H1 (cell line): Measurements from ENCODE around the gene DDR1.

Source experiments
- CBX8 ChIP-seq: fragments of 300-800, 300-1000 bp; sonication (generic); IDR thresholded peaks from 2 replicates; pipeline ENCODE4 v1.7.1; 2016; ENCODE audit warnings: low read depth, low read length, borderline replicate concordance
- CHD1 ChIP-seq: IDR thresholded peaks from 2 replicates; pipeline ENCODE4 v1.6.1; 2012; ENCODE audit warnings: low read depth, low read length, improper control_type of control experiment
- EP300 ChIP-seq, 2 experiments: IDR thresholded peaks; 1 replicate in 1 of 2; 2 replicates in 1 of 2; pipeline ENCODE4 v1.6.1; 2011 to 2012; ENCODE audit warnings: low read depth in 2 of 2, low read length in 2 of 2, mild to moderate bottlenecking in 2 of 2, borderline replicate concordance in 1 of 2, inconsistent platforms in 1 of 2, moderate library complexity in 1 of 2
- EZH2 ChIP-seq: fragments of 200-600 bp; sonication (generic); IDR thresholded peaks from 2 replicates; pipeline ENCODE4 v1.7.1; 2012; ENCODE audit warnings: low read depth, mild to moderate bottlenecking, moderate library complexity, low read length, inconsistent platforms; ENCODE audit not compliant: severe bottlenecking
- FOSL1 ChIP-seq: IDR thresholded peaks from 2 replicates; pipeline ENCODE4 v1.6.1; 2011; ENCODE audit warnings: mild to moderate bottlenecking, low read depth, low read length, moderate library complexity; ENCODE audit not compliant: insufficient read depth
- HDAC6 ChIP-seq: IDR thresholded peaks from one replicate; pipeline ENCODE4 v1.7.1; 2012; ENCODE audit warnings: low read depth, mild to moderate bottlenecking, inconsistent platforms, low read length, moderate library complexity
- MAFK ChIP-seq: IDR thresholded peaks from 2 replicates; pipeline ENCODE4 v1.6.1; 2012; ENCODE audit warnings: low read depth, mild to moderate bottlenecking, improper control_type of control experiment, low read length
- POLR2A ChIP-seq, 2 experiments: IDR thresholded peaks; 1 replicate in 1 of 2; 2 replicates in 1 of 2; pipeline ENCODE4 v1.6.1; 2011; ENCODE audit warnings: low read depth in 2 of 2, low read length in 2 of 2, mild to moderate bottlenecking in 2 of 2; ENCODE audit errors: control extremely low read depth in 1 of 2
- RAD21 ChIP-seq, 2 experiments: IDR thresholded peaks in 1 of 2; conservative IDR thresholded peaks in 1 of 2; 2 replicates each; pipeline ENCODE4 v1.6.1; 2011; ENCODE audit warnings: low read depth in 2 of 2, low read length in 2 of 2, improper control_type of control experiment in 1 of 2, inconsistent platforms in 1 of 2, mild to moderate bottlenecking in 1 of 2, moderate library complexity in 1 of 2
- RFX5 ChIP-seq: IDR thresholded peaks from 2 replicates; pipeline ENCODE4 v1.6.1; 2011; ENCODE audit warnings: low read depth, low read length, improper control_type of control experiment, borderline replicate concordance
- TBP ChIP-seq: IDR thresholded peaks from 2 replicates; pipeline ENCODE4 v1.6.1; 2011; ENCODE audit warnings: low read depth, low read length, improper control_type of control experiment
- TF ChIP-seq, protein P1 (sequence below), 3 experiments: IDR thresholded peaks; 1 replicate in 2 of 3; 2 replicates in 1 of 3; pipeline versions ENCODE4 v1.5.1 to v1.6.1; 2011; ENCODE audit warnings: low read length in 3 of 3, mild to moderate bottlenecking in 3 of 3, inconsistent platforms in 2 of 3, low read depth in 1 of 3, moderate library complexity in 1 of 3; ENCODE audit not compliant: insufficient read depth in 1 of 3; ENCODE audit errors: control extremely low read depth in 1 of 3

DNA sequence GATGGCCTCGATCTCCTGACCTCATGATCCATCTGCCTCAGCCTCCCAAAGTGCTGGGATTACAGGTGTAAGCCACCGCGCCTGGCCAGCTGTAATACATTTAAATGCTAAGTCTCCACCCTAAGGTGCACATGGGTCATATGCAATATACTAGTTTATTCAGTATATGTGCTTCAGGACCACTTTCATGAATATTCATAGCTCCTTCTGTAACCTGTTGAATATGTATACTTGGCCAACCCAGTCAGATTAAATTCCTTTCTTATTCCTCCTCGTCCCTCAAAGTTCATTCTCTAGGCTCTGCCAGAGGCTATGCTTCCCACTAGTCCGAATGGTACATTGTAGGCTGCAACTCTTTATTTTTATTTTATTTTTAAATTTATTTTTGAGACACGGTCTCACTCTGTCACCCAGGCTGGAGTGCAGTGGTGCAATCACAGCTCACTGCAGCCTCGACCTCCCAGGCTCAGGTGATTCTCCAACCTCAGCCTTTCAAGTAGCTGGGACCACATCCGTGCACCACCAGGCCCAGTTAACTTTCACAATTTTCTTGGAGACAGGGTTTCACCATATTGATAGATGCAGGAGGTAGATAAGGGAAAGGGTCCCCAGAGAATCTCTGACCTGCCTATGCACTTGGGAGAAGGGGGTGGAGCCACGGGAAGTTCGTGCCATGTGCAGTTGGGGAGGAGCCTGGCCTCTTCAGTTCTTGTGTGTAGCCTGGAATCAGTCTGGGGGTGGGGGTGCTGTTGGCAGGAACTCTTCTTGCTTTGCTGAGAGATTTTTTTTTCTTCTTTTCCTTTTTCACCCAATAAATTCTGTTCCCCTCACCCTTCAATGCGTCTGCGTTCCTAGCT is 41.3 kb upstream of the DDR1 start:
- TF ChIP-seq CBX8 (no peak), FOSL1 (no peak), TBP (no peak), EP300 (IDR thresholded peaks at IDR 0.05; ENCODE audit: borderline replicate concordance in 1 of 2, low read depth in 2 of 2, low read length in 2 of 2) (no peak), EZH2 (no peak), POLR2A (IDR thresholded peaks at IDR 0.05; ENCODE audit: control extremely low read depth in 1 of 2, low read depth in 2 of 2, low read length in 2 of 2) (no peak), HDAC6 (no peak), CHD1 (no peak), MAFK (no peak), RFX5 (no peak), RAD21 (IDR thresholded peaks at IDR 0.05 in 1 of 2, conservative IDR thresholded peaks at IDR 0.05 in 1 of 2; ENCODE audit: low read depth in 2 of 2, low read length in 2 of 2) (no peak)
- TF ChIP-seq, protein P1, sequence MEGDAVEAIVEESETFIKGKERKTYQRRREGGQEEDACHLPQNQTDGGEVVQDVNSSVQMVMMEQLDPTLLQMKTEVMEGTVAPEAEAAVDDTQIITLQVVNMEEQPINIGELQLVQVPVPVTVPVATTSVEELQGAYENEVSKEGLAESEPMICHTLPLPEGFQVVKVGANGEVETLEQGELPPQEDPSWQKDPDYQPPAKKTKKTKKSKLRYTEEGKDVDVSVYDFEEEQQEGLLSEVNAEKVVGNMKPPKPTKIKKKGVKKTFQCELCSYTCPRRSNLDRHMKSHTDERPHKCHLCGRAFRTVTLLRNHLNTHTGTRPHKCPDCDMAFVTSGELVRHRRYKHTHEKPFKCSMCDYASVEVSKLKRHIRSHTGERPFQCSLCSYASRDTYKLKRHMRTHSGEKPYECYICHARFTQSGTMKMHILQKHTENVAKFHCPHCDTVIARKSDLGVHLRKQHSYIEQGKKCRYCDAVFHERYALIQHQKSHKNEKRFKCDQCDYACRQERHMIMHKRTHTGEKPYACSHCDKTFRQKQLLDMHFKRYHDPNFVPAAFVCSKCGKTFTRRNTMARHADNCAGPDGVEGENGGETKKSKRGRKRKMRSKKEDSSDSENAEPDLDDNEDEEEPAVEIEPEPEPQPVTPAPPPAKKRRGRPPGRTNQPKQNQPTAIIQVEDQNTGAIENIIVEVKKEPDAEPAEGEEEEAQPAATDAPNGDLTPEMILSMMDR (IDR thresholded peaks at IDR 0.05; ENCODE audit: control extremely low read depth in 1 of 3, insufficient read depth in 1 of 3, low read depth in 1 of 3, low read length in 3 of 3): no peak
